Retinal pigment epithelial cell (primary cell): ENCODE results near the gene TMEM269.

Source experiments
- DNase-seq: peaks from one replicate; pipeline ENCODE4 v3.0.0-alpha.2; 2010; ENCODE audit warnings: low read depth
- H3K4me3 ChIP-seq: 2 replicates; pipeline ENCODE4 v1.5.1; 2011; ENCODE audit warnings: mild to moderate bottlenecking, low read length, control low read depth, moderate library complexity
- TF ChIP-seq, protein P1 (sequence below): conservative IDR thresholded peaks from 2 replicates; pipeline ENCODE4 v1.5.1; 2011; ENCODE audit warnings: low read depth, low read length, control low read depth, inconsistent platforms

TMEM269 gene

GRCh38 chr1:42834803-42835202 is 50.0 kb downstream of the TMEM269 start:
- no peak overlapping the region for H3K4me3 ChIP-seq
- TF ChIP-seq, protein P1, sequence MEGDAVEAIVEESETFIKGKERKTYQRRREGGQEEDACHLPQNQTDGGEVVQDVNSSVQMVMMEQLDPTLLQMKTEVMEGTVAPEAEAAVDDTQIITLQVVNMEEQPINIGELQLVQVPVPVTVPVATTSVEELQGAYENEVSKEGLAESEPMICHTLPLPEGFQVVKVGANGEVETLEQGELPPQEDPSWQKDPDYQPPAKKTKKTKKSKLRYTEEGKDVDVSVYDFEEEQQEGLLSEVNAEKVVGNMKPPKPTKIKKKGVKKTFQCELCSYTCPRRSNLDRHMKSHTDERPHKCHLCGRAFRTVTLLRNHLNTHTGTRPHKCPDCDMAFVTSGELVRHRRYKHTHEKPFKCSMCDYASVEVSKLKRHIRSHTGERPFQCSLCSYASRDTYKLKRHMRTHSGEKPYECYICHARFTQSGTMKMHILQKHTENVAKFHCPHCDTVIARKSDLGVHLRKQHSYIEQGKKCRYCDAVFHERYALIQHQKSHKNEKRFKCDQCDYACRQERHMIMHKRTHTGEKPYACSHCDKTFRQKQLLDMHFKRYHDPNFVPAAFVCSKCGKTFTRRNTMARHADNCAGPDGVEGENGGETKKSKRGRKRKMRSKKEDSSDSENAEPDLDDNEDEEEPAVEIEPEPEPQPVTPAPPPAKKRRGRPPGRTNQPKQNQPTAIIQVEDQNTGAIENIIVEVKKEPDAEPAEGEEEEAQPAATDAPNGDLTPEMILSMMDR, result no peak
- no peak for DNase-seq

DNA sequence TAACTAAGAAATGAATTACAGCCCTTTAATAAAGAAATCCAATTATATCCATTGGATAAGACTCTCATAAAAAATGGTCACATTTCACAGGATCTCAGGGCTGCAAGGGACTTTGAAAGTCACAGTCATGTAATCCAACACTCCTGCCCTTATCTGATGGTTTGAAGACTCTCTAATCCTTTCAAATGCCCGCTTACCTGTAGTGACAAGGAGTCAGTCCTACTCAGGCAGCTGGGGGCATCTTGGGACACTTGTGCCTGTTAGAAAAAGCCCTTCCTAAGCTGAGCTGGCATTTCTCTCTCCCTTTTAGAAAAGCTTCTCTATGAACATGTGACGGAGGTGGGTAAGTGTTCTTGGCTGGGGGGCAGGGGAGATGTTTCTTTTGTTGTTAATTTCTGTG is 50.6 kb downstream of the TMEM269 start:
- TF ChIP-seq, protein P1, result no peak
- H3K4me3 ChIP-seq, result no peak overlapping the region
- DNase-seq, result no peak

GRCh38 chr1:42837709-42838108 is 52.9 kb downstream of the TMEM269 start:
- DNase-seq, result no peak
- TF ChIP-seq, protein P1, result no peak
- no peak overlapping the region for H3K4me3 ChIP-seq

DNA sequence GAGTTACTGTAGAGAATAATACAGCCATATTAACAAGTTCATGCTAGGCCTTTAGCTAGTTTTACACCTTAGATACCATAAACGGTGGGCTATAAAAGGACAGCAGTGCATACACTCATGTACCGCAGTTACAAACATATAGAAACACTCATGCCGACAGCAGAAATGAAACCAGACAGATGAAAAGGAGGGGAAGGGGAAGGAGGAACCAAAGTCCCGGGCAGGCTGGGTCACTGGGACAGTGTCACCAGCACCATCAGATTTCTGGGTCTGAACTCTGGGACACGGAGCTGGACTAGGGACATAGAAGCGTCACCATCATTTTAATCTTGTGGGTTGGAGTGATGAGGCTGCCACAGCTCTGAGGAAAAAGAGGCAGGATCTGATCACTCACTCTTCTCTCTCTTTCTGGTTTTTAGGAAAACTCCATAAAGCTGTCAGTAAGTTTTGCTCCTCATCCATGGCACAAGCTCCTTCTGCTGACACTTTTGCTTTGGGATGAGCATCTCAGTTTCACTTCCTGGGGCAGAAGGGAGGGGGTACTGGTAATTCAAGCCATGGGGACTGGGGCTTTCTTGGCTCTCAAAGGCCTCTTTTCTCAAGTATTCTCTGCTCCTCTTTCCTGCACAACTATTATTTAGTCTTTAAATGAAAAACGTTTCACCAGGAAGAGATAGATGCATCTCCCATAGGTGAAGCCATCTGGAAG is 53.8 kb downstream of the TMEM269 start:
- DNase-seq, result no peak
- TF ChIP-seq, protein P1, result no peak
- no peak overlapping the region for H3K4me3 ChIP-seq

DNA sequence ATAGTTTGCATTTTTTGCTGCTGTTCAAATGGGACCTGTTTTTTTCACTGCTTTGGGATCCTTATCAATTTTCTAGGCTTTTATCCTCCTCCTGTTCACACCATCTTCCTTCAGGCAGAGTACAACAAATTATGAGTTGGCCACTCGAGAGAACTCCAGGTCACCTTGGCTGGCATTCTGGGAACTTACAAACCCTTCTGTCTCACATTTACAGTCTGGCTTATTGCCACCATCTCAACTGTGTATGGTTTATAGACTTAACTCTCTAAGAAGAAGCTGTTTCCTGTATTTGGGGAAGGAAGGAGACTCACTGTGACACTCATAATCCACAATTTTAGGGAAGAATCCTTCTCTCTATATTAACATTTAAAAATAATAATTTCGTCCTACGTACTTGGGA is 56.2 kb downstream of the TMEM269 start:
- no peak overlapping the region for H3K4me3 ChIP-seq
- TF ChIP-seq, protein P1, result no peak
- no peak for DNase-seq

- TF ChIP-seq, protein P1, result no peak
- H3K4me3 ChIP-seq, result no peak overlapping the region
- no peak for DNase-seq
Observed at GRCh38 chr1:42841440-42842147, 56.8 kb downstream of the TMEM269 start.
